Esophagus squamous epithelium (tissue), 5 donors: ENCODE data around the gene KIAA0753. TPM values are rescaled to one million over a fixed set of nuclear protein-coding genes. Genes with fewer than 3 reads are reported as not detected.
"Not testable (repeated sequence)": the region's sequence is repeated elsewhere in the genome, so short reads cannot be mapped to it uniquely, and the experiment has no call there.

ENCODE experiments used
- DNase-seq: peaks from one replicate; lab custom pipeline; 2025; lab: John Stamatoyannopoulos, UW
- H3K27ac ChIP-seq, 4 donors: fragments of 200-600 bp; sonication (generic); one replicate each; pipeline ENCODE4 v1.5.1; 2016 to 2019; ENCODE audit warnings: mild to moderate bottlenecking in 1 of 4
- H3K27me3 ChIP-seq, 4 donors: fragments of 200-600 bp; sonication (generic); 1 replicate in 3 of 4; 2 replicates in 1 of 4; pipeline versions ENCODE4 v1.5.1 to v1.6.0; 2017 to 2021; ENCODE audit warnings: antibody characterized with exemption in 1 of 4
- H3K36me3 ChIP-seq, 3 donors: fragments of 200-600 bp; sonication (generic); one replicate each; pipeline ENCODE4 v1.5.1; 2016 to 2019
- H3K4me1 ChIP-seq, 3 donors: fragments of 200-600 bp; sonication (generic); one replicate each; pipeline ENCODE4 v1.5.1; 2017 to 2019
- H3K4me3 ChIP-seq, 4 donors: fragments of 200-600 bp; sonication (generic); 1 replicate in 3 of 4; 2 replicates in 1 of 4; pipeline ENCODE4 v1.5.1; 2016 to 2019; ENCODE audit warnings: mild to moderate bottlenecking in 2 of 4, moderate library complexity in 1 of 4
- H3K9me3 ChIP-seq, 3 donors: fragments of 200-600 bp; sonication (generic); one replicate each; pipeline ENCODE4 v1.5.1; 2016 to 2019
- CTCF ChIP-seq, 6 experiments: fragments of 450-650 bp in 4 of 6; fragments of 200-600 bp in 2 of 6; sonication (generic) in 2 of 6; IDR thresholded peaks; one replicate each; pipeline ENCODE4 v1.5.1; 2016 to 2019; ENCODE audit warnings: antibody characterized with exemption in 6 of 6, mild to moderate bottlenecking in 4 of 6, moderate library complexity in 4 of 6
- POLR2A ChIP-seq, 4 donors: fragments of 450-650 bp; IDR thresholded peaks; one replicate each; pipeline ENCODE4 v1.6.1; 2017; ENCODE audit warnings: antibody characterized with exemption in 4 of 4, mild to moderate bottlenecking in 4 of 4, moderate library complexity in 3 of 4
- WGBS, 2 donors: methylation state at CpG; one replicate each; pipeline ENCODE4 v1.1.5; 2018; 5-methylcytosine and 5-hydroxymethylcytosine counted together
- intact Hi-C: fragments of 100-400 bp; cut with DNase I; formaldehyde crosslinking; loops from one replicate; pipeline ENCODE4 v1.15.0; 2022
- total RNA-seq, 4 donors: library from RNA; depleted of rRNA; stranded (reverse); fragments of >200 nt; gene quantifications; one replicate each; pipeline ENCODE4 v1.1.0, GENCODE V29; 2016
- donor health status: DM: yes; HTN: yes; CAD: no.

KIAA0753 gene
- total RNA-seq, 4 donors from 2014 or later = 8.1 to 17.4 (median 11.4) TPM

- H3K4me3 ChIP-seq = no peak overlapping the region
- 93 to 98% methylated on average over 4 of the region's 4 CpGs for WGBS, 2 donors
- no peaks in the 10 kb centered on the region for H3K27me3 ChIP-seq
- H3K4me1 ChIP-seq = peaks cover 0 to 24% (median 11%) of the 10 kb centered on the region in 3 donors
- DNase-seq = no peak
- no peaks in the 10 kb centered on the region for H3K9me3 ChIP-seq
- peaks cover 0 to 96% (median 21%) of the 10 kb centered on the region in 3 donors for H3K36me3 ChIP-seq
- TF ChIP-seq POLR2A (IDR thresholded peaks at IDR 0.05) (no peak), CTCF (IDR thresholded peaks at IDR 0.05) (no peak)
- intact Hi-C loops = no loop called here
- no peak overlapping the region for H3K27ac ChIP-seq
Observed at GRCh38 chr17:6596941-6597340, 43.6 kb downstream of the KIAA0753 start.

- Histone ChIP-seq H3K36me3 (peaks cover 0 to 99% (median 21%) of the 10 kb centered on the region in 3 donors), H3K4me3 (no peak overlapping the region), H3K27ac (no peak overlapping the region), H3K9me3 (no peaks in the 10 kb centered on the region), H3K27me3 (no peaks in the 10 kb centered on the region), H3K4me1 (peaks cover 0 to 27% (median 13%) of the 10 kb centered on the region in 3 donors)
- DNase-seq = no peak
- WGBS, 2 donors = 75 to 80% methylated on average over 2 of the region's 2 CpGs
- TF ChIP-seq POLR2A (IDR thresholded peaks at IDR 0.05) (no peak), CTCF (IDR thresholded peaks at IDR 0.05) (no peak)
- intact Hi-C loops = no loop called here
Observed at GRCh38 chr17:6596511-6596910, 44.0 kb downstream of the KIAA0753 start.

GRCh38 chr17:6596081-6596480 is 44.4 kb downstream of the KIAA0753 start:
- H3K27me3 ChIP-seq = no peaks in the 10 kb centered on the region
- H3K9me3 ChIP-seq = no peaks in the 10 kb centered on the region
- intact Hi-C loops = no loop called here
- TF ChIP-seq CTCF (IDR thresholded peaks at IDR 0.05) = no peak
- TF ChIP-seq POLR2A (IDR thresholded peaks at IDR 0.05) = no peak
- no peak overlapping the region for H3K4me3 ChIP-seq
- H3K36me3 ChIP-seq = peaks cover 0 to 97% (median 21%) of the 10 kb centered on the region in 3 donors
- WGBS, 2 donors = 73 to 93% methylated on average over 3 to 7 of the region's 7 CpGs
- H3K27ac ChIP-seq = no peak overlapping the region
- DNase-seq = no peak
- H3K4me1 ChIP-seq = peaks cover 0 to 27% (median 13%) of the 10 kb centered on the region in 3 donors

GRCh38 chr17:6593371-6593770 is 47.1 kb downstream of the KIAA0753 start:
- H3K4me3 ChIP-seq, H3K27me3 ChIP-seq, H3K27ac ChIP-seq, H3K9me3 ChIP-seq, intact Hi-C loops, DNase-seq: not testable (repeated sequence)
- Histone ChIP-seq H3K4me1 (peaks cover 0 to 11% (median 3%) of the 10 kb centered on the region in 3 donors), H3K36me3 (peaks cover 0 to 97% (median 21%) of the 10 kb centered on the region in 3 donors)
- 87 to 100% methylated on average over 6 to 13 of the region's 14 CpGs for WGBS, 2 donors

- Histone ChIP-seq H3K4me1 (peaks cover 0 to 4% (median 3%) of the 10 kb centered on the region in 3 donors), H3K4me3 (no peak overlapping the region), H3K36me3 (peaks cover 0 to 97% (median 21%) of the 10 kb centered on the region in 3 donors), H3K27ac (peak overlapping the region in 2 of 4 donors; percentile 31 to 40), H3K27me3 (no peaks in the 10 kb centered on the region), H3K9me3 (no peaks in the 10 kb centered on the region)
- DNase-seq = no peak
- intact Hi-C loops = no loop called here
- TF ChIP-seq CTCF (IDR thresholded peaks at IDR 0.05) (no peak), POLR2A (IDR thresholded peaks at IDR 0.05) (no peak)
- WGBS, 2 donors = 86 to 90% methylated on average over 6 of the region's 6 CpGs
Observed at GRCh38 chr17:6592173-6592572, 48.3 kb downstream of the KIAA0753 start.
